HFFc6 (cell line): ENCODE results near the gene SLC22A23. TPM values are rescaled to one million over a fixed set of nuclear protein-coding genes. Genes with fewer than 3 reads are reported as not detected.

ENCODE experiments used
- DNase-seq: peaks from one replicate; pipeline ENCODE4 v3.0.0-alpha.2; 2018
- H3K27ac Mint-ChIP-seq: 2 replicates; pipeline ENCODE4 v1.8.0; 2020; ENCODE audit warnings: mild to moderate bottlenecking, mixed read lengths
- H3K27me3 Mint-ChIP-seq: 2 replicates; pipeline ENCODE4 v1.8.0; 2021; ENCODE audit warnings: mild to moderate bottlenecking, moderate library complexity, mixed read lengths; ENCODE audit not compliant: insufficient read depth
- H3K36me3 Mint-ChIP-seq: 2 replicates; pipeline ENCODE4 v1.8.0; 2021; ENCODE audit warnings: low read depth, mixed read lengths
- H3K4me1 Mint-ChIP-seq: 2 replicates; pipeline ENCODE4 v1.8.0; 2020; ENCODE audit warnings: low read depth, mixed read lengths
- H3K4me3 Mint-ChIP-seq: 2 replicates; pipeline ENCODE4 v1.8.0; 2020; ENCODE audit warnings: mild to moderate bottlenecking, moderate library complexity, mixed read lengths
- H3K9me3 Mint-ChIP-seq: 2 replicates; pipeline ENCODE4 v1.8.0; 2020; ENCODE audit warnings: mild to moderate bottlenecking, mixed read lengths
- CTCF ChIP-seq: fragments of 200-600 bp; sonication (generic); IDR thresholded peaks from 2 replicates; pipeline ENCODE4 v1.5.0; 2021; ENCODE audit warnings: antibody characterized with exemption, mild to moderate bottlenecking
- total RNA-seq, 6 experiments: library from RNA; stranded (reverse); fragmentation: NEBNext Ultra II Directional; extraction: Animal tissue kit (Norgen Biotek cat#: 25700); gene quantifications; 2 replicates in 1 of 6; 3 replicates in 5 of 6; pipeline ENCODE4 v1.2.3, GENCODE V29; 2021

The SLC22A23 gene
- total RNA-seq, 6 experiments from 2014 or later: 0.10 to 0.55 (median 0.21) TPM

GRCh38 chr6:3398165-3398562 lies 58.7 kb downstream of the SLC22A23 start:
- no peak for TF ChIP-seq CTCF
- H3K4me1 Mint-ChIP-seq: no peaks in the 10 kb centered on the region
- H3K9me3 Mint-ChIP-seq: no peaks in the 10 kb centered on the region
- no peak overlapping the region for H3K4me3 Mint-ChIP-seq
- H3K27me3 Mint-ChIP-seq: peaks cover 34% of the 10 kb centered on the region
- no peak overlapping the region for H3K27ac Mint-ChIP-seq
- no peak for DNase-seq
- no peaks in the 10 kb centered on the region for H3K36me3 Mint-ChIP-seq

- no peaks in the 10 kb centered on the region for H3K4me1 Mint-ChIP-seq
- H3K27me3 Mint-ChIP-seq: peaks cover 30% of the 10 kb centered on the region
These were observed 59.4 kb downstream of the SLC22A23 start for GRCh38 chr6:3397229-3398164.

GRCh38 chr6:3396503-3397180 lies 60.2 kb downstream of the SLC22A23 start:
- DNase-seq: no peak
- H3K27me3 Mint-ChIP-seq: peaks cover 28% of the 10 kb centered on the region

More at GRCh38 chr6:3397229-3398164, 59.4 kb downstream of the SLC22A23 start:
- Mint-ChIP-seq H3K4me3 (no peak overlapping the region), H3K36me3 (no peaks in the 10 kb centered on the region), H3K9me3 (no peaks in the 10 kb centered on the region), H3K27ac (no peak overlapping the region)
- no peak for DNase-seq
- TF ChIP-seq CTCF: no peak

GRCh38 chr6:3394671-3395070 lies 62.2 kb downstream of the SLC22A23 start:
- Mint-ChIP-seq H3K27me3 (peaks cover 32% of the 10 kb centered on the region), H3K4me1 (no peaks in the 10 kb centered on the region), H3K36me3 (no peaks in the 10 kb centered on the region), H3K9me3 (no peaks in the 10 kb centered on the region), H3K27ac (no peak overlapping the region), H3K4me3 (no peak overlapping the region)
- no peak for TF ChIP-seq CTCF
- DNase-seq: no peak

More at GRCh38 chr6:3396503-3397180, 60.2 kb downstream of the SLC22A23 start:
- Mint-ChIP-seq H3K4me1 (no peaks in the 10 kb centered on the region), H3K4me3 (no peak overlapping the region), H3K36me3 (no peaks in the 10 kb centered on the region), H3K27ac (no peak overlapping the region), H3K9me3 (no peaks in the 10 kb centered on the region)
- no peak for TF ChIP-seq CTCF

GRCh38 chr6:3393836-3394202 lies 63.0 kb downstream of the SLC22A23 start:
- Mint-ChIP-seq H3K27ac (no peak overlapping the region), H3K27me3 (peaks cover 31% of the 10 kb centered on the region), H3K36me3 (no peaks in the 10 kb centered on the region), H3K4me3 (no peak overlapping the region), H3K4me1 (no peaks in the 10 kb centered on the region), H3K9me3 (no peaks in the 10 kb centered on the region)
- no peak for DNase-seq
- no peak for TF ChIP-seq CTCF
